HG03571 (cell line): ENCODE data around the gene DUXA.

Experiments used
- ATAC-seq: cut with Tn5 transposase; IDR thresholded peaks from one replicate; pipeline ENCODE4 v1.9.1; 2021; ENCODE audit not compliant: unreplicated experiment

DUXA gene

DNA sequence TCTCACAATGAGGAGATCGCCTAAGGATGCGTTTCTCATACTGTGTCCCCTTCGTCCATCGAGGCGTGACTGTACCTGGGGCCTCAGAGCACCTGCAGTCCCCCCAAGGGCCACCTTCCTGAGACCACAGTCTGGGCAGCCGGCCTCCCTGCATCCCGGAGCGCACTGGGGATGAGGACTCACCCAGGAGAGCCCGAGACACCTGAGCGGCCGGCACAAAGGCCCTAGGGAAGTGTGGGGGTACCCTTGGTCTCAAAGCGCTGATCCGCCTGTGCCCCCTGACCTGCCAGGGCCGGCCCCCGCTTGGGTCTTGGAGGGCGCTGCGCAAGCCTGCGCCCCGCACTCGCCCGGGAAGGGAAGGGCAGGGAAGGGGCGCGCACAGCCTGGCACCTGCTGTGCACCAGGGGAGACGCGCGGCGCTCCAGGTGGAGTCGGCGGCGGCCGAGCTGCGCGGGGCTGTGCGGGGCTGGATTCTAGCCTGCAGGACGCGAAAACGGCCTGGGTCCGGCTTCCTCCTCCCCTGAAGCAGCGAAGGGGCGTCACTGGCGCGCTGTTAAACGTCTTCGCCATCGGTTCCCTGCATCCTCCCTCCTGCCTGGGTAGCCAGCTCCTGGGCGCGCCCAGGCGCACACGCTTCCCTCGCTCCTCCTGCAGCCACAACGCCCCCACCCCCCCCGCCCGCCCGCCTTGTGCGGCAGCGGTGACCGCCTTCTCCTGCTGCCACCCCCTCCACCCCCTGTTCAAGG is 61.1 kb downstream of the DUXA start:
- ATAC-seq: no peak
